ENCODE data around the gene C16orf78. TPM values are rescaled to one million over a fixed set of nuclear protein-coding genes. Genes with fewer than 3 reads are reported as not detected.

Gene C16orf78
- total and polyA plus RNA-seq, 2 of the 8 experiments (the other 6 are each of a cell fraction or from before 2014, with no cell fraction given) = not detected

DNA sequence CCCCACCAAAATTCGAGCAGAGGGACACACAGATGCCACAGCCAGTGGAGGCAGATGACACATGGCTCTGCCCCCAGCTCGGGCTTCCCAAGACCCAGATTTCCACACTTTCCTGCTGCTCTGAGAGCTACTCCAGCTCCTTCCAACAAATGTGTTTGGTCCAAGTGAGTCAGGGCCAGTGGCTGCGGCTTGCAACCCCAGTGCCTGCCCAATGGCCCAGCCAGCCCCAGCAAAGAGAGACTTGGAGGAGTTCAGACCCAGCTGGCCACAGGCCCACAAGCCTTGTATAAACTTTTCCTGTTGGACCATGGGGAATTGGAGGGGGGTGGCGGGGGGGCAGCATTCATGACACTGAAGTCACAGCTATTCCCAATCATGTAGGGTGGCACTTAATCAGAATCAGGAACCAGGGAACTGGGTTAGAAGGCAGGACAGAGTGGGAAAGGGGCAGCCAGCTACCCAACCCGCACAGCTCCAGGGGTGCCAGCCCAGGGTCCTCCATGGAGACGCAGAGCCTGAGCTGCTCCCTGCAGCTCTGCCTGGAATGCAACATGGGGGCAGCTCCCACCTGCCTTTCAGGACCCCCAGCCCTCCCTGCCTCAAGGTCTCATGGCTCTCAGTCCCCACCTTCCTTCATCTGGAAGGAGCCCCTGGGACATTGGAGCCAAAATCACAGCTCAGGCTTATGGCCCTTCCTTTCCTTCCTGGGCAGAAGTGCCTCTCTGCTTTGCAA, 17.5 kb upstream of the C16orf78 start:
- Histone ChIP-seq H3K4me1 (replicated peaks in 1 of 4; ENCODE audit: control insufficient read depth in 3 of 4, insufficient read depth in 4 of 4, low read length in 3 of 4) (peaks cover 0 to 4% (median 0%) of the 10 kb centered on the region in 4 experiments; a peak in 3 of 7 replicates), H4K91ac (replicated peaks; ENCODE audit: insufficient read length, low read length) (no peak overlapping the region)
- WGBS, 2 experiments (ENCODE audit: extremely low coverage in 1 of 2, insufficient coverage in 1 of 2, insufficient read length in 1 of 2, insufficient replicate concordance in 2 of 2, low coverage in 1 of 2, low lambda C conversion rate in 2 of 2, missing lambda C conversion rate in 1 of 2) = 87% methylated on average over 6 of the region's 6 CpGs; no CpG with 5 or more reads in 1 of the 2 experiments
- no peak for TF ChIP-seq RAD21 (IDR thresholded peaks at IDR 0.05 in 1 of 2, conservative IDR thresholded peaks at IDR 0.05 in 1 of 2; ENCODE audit: low read depth in 2 of 2, low read length in 2 of 2)
- no peak for TF ChIP-seq CREB1 (IDR thresholded peaks at IDR 0.05)
- no peak for TF ChIP-seq TCF12 (IDR thresholded peaks at IDR 0.05; ENCODE audit: low read depth, low read length)

More for the DNA sequence above, 17.5 kb upstream of the C16orf78 start:
- H3K14ac ChIP-seq (ENCODE audit: insufficient read length) = no peak overlapping the region
- no peak overlapping the region for H3K27ac ChIP-seq (ENCODE audit: low read depth, low read length)
- POLR2A ChIA-PET (ENCODE audit: partially characterized antibody) = interaction anchor here (3.1 kb wide), 1 partner anchor 11 kb away, joined by 12 read pairs; no protein-coding TSS in a partner anchor
- H3K79me2 ChIP-seq (ENCODE audit: control insufficient read depth in 1 of 2, insufficient read depth in 2 of 2, low read length in 2 of 2) = no peaks in the 10 kb centered on the region
- CTCF ChIA-PET (ENCODE audit: partially characterized antibody) = interaction anchor here (1.1 to 2.5 kb wide), 4 partner anchors 27 to 670 kb away, joined by 3 to 12 read pairs (median 7); no protein-coding TSS in a partner anchor
- DNase-seq (ENCODE audit: low read depth in 1 of 2, low spot score in 2 of 2) (no peak), FAIRE-seq (no peak)
- H3K9me3 ChIP-seq (ENCODE audit: insufficient read depth in 2 of 2, low read depth in 1 of 2, low read length in 1 of 2) = no peaks in the 10 kb centered on the region
- no peak overlapping the region for H3K4ac ChIP-seq (replicated peaks; ENCODE audit: insufficient read length, low read depth, low read length)
- no peaks in the 10 kb centered on the region for H3K27me3 ChIP-seq (replicated peaks in 1 of 4; ENCODE audit: control insufficient read depth in 3 of 4, extremely low read depth in 1 of 4, insufficient read depth in 3 of 4, low read length in 3 of 4)
- H2AK5ac ChIP-seq (ENCODE audit: low read depth, low read length) = no peak overlapping the region
- H2BK5ac ChIP-seq (ENCODE audit: low read depth, low read length) = no peak overlapping the region
- no peak overlapping the region for H3K4me3 ChIP-seq (ENCODE audit: extremely low read depth in 1 of 4, insufficient read depth in 2 of 4, low read depth in 3 of 4, low read length in 4 of 4)
- no peak overlapping the region; the same call in 1 of the 2 replicates for H3K18ac ChIP-seq (ENCODE audit: extremely low read depth, low read length)
- peak overlapping the region; percentile 6; the same call in 1 of the 2 replicates for H4K8ac ChIP-seq (ENCODE audit: extremely low read depth, insufficient read depth, low read length)
- H3K56ac ChIP-seq (replicated peaks; ENCODE audit: insufficient read length, low read depth, low read length) = no peak overlapping the region
- no peak overlapping the region for H3K23ac ChIP-seq (ENCODE audit: insufficient read length)
- no peaks in the 10 kb centered on the region for H3K23me2 ChIP-seq (ENCODE audit: low read depth, low read length)
- H3K9ac ChIP-seq (replicated peaks in 1 of 4; ENCODE audit: extremely low read depth in 1 of 4, low read depth in 3 of 4, low read length in 3 of 4) = no peak overlapping the region
- H2AFZ ChIP-seq (ENCODE audit: low read length) = no peak overlapping the region
- H3K36me3 ChIP-seq (ENCODE audit: control insufficient read depth in 2 of 4, insufficient read depth in 4 of 4, low read length in 3 of 4) = no peaks in the 10 kb centered on the region
- H2BK12ac ChIP-seq (ENCODE audit: low read depth, low read length) = no peak overlapping the region; the same call in 1 of the 2 replicates
- H2BK20ac ChIP-seq (ENCODE audit: low read length) = no peak overlapping the region
- H3K79me1 ChIP-seq (ENCODE audit: low read depth, low read length) = no peaks in the 10 kb centered on the region
- H4K5ac ChIP-seq (ENCODE audit: insufficient read length, low read depth, low read length) = no peak overlapping the region
- no peak overlapping the region for H3K4me2 ChIP-seq (ENCODE audit: insufficient read depth in 1 of 2, low read depth in 2 of 2, low read length in 2 of 2)
- H2BK120ac ChIP-seq (replicated peaks; ENCODE audit: low read depth, low read length) = no peak overlapping the region
- no peaks in the 10 kb centered on the region for H4K20me1 ChIP-seq (replicated peaks in 1 of 2; ENCODE audit: control insufficient read depth in 1 of 2, insufficient read depth in 2 of 2, low read length in 2 of 2)
- H2BK15ac ChIP-seq (ENCODE audit: low read length) = peak overlapping the region; percentile 53; the same call in 1 of the 2 replicates
